Activated CD8-positive, alpha-beta memory T cell treated with anti-CD3 and anti-CD28 coated beads, Interleukin-2, amount 50 U/mL, for 1 hour (primary cell): ENCODE data around the gene MYO9A.
"Not testable (repeated sequence)": the region's sequence is repeated elsewhere in the genome, so short reads cannot be mapped to it uniquely, and the experiment has no call there.

Experiments
- DNase-seq: peaks from one replicate; pipeline ENCODE4 v3.0.0-alpha.2; 2020; ENCODE audit errors: extremely low read depth

The MYO9A gene

DNA sequence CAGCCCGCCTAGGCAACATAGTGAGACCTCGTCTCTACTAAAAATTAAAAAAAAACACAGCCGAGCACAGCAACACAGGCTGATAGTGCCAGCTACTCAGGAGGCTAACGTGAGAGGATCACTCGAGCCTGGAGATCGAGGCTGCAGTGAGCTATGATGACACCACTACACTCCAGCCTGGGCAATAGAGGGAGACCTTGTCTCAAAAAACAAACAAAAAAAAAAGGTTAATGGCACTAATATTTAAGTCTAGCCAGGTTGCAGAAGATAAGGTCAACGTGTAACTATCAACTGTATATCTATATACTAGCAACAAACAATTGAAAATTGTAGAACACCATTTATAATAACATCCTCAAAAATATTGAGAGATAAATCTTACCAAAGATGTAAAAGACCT, 75.1 kb downstream of the MYO9A start:
- no peak for DNase-seq

DNA sequence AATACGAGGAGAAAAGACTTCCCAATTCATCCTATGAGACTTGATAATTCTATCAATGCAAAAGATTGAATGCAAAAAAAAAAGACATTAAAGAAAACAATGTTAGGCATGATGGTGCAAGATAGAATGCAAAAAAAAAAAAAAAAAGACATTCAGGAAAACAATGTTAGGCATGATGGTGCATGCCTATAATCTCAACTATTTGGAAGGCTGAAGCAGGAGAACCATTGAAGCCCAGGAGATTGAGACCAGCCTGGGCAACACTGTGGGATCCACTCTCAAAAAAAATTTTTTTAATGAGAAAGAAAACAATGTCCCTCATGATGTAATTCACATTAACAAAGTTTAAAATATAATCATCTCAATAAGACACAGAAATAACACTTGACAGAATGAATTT, 75.9 kb downstream of the MYO9A start:
- DNase-seq: no peak

DNA sequence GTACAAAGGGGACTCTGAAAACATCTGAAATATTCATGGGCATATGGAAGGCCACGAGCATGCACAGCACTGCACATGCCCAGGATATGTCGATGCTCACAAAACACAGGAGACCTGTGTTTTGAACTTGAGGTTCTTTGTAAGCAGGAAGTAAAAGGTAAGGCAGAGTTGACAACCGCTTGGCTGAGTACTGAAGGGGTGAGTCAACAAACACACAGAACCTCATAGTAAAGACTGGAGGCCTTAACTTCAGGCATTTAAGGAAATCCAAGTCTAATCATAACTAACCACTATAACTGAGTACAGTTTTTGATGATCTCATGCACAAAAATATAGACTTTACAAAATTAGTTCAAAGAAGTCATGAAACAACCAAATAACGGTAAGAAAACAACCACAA, 80.6 kb downstream of the MYO9A start:
- DNase-seq: no peak

DNA sequence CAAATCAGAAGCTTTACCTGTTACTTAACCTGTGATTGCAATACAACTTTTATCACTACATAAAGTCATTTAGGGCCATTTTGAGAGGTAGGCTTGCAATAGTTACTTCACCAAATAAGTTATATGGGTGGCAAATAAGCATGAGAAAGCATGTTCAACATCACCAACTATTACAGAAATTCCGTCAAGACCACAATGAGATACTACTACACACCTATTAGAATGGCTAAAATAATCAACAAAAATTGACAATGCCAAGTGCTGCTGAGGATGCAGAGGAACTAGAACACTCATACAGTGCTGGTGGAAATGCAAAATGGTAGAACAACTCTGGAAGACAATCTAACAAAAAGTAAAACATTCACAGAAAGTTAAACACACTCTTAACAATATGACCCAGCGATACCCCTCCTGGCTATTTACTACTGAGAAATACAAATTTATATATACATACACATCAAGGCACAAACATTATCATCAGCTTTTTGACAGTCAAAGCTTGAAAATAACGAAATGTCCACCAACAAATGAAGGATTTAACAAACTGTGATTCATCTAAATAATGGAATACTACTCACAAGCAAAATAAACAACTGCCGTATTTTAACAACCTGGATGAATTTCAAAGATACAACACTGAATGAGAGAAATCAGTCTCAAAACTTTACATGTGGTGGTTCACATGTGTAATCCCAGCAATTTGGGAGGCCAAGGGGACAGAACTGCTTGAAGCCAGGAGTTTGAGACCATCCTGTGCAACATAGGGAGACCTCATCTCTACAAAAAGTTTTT, 82.9 kb downstream of the MYO9A start:
- no peak for DNase-seq

DNA sequence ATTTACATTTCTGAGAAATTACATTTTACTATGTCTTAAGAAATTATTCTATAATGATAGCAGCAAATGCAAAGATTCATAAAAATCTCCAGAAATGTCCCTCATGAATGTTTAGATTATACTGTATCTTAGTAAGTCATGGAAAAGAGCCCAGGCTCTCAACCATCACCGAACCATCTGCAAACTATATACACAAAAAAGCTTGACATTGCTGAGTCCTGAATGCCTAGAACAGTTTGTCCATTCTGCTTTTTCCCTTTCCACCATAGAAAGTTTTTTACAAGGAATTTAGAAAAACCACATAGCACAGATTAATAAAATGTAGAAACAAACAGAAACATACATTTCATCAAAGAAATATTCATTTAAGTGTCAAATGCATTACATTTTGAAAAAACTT, 83.6 kb downstream of the MYO9A start:
- no peak for DNase-seq

DNA sequence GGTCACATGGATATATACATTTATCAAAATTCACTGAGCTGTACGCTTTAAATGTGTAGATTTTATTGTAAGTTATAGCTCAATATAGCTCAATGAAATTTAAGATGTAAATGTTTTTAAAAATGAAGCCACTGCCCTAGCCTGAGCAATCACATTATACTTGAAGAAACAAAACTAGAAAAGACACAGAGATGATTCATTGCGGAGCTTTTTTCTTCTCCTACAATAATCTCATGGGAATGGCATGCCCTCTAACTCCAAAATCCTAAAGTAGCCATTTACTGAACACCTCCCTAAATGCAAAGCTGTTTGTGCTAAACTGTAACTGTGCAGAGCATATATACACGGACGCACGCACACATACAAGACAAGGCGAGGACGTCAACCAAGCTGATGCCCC, 84.2 kb downstream of the MYO9A start:
- DNase-seq: no peak

DNA sequence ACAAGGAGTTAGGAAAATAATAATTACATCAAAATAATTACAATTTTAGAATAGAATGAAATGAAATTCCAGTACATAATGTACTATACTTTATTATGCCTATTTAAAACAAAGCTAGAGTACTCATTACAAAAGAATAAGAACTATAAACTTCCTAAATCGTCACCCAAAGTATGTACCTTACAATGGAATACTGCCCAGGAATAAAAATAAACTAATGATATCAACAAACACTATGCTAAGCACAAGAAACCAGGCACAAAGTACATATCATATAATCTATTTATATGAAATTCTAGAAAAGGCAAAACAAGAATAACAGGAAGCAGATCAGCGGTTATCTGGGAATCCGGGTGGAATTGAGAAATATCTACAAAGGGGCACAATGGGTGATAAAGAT, 84.7 kb downstream of the MYO9A start:
- DNase-seq: no peak

DNA sequence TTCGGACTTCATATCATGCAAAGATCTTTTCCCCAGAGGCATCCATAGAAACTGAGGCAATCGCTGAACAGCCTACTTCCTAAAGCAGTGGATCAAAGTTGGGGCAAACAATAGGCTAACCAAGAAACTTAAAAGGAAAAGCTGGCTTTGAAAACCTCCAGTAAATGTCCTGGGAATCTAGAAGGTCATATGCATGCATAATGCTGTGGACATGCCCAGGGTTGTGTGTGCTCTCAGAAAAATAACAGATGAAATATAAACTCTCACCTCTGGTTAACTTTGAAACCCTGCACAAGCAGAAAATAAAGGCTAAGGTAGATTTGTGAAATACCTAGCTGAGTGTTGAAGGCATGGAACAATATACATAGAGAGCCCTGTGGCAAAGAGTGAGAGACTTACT, 96.3 kb downstream of the MYO9A start:
- no peak for DNase-seq

DNA sequence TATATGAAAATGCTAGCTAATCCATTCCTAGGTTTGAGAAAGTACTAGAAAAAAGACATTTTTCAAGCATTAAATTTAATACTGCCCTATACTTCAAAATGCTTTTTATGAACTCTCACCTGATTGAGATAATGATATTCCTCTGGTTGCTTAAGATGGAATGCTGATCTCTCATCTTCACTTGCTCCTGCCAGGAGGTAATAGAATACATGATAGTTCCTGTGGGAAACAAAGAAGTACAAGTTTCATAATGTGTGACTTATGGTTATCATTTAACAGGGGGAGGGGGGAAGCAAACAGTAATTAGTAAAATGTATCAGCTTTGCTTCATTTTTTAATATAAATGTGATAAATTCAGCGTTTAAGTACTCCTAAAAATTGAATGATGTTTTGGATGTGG, 97.2 kb downstream of the MYO9A start:
- no peak for DNase-seq

DNA sequence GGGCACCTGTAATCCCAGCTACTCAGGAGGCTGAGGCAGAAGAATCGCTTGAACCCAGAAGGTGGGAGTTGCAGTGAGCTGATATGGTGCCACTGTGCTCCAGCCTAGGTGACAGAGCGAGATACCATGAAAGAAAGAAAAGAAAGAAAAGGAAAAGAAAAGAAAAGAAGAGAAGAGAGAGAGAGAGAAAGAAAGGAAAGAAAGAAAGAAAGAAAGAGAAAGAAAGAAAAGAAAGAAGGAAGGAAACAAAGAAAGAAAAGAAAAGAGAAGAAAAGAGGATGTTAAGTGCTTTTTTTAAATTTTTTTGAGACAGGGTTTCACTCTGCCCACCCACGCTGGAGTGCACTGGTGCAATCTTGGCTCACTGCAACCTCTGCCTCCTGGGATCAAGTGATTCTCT, 103.4 kb downstream of the MYO9A start:
- not testable (repeated sequence) for DNase-seq

DNA sequence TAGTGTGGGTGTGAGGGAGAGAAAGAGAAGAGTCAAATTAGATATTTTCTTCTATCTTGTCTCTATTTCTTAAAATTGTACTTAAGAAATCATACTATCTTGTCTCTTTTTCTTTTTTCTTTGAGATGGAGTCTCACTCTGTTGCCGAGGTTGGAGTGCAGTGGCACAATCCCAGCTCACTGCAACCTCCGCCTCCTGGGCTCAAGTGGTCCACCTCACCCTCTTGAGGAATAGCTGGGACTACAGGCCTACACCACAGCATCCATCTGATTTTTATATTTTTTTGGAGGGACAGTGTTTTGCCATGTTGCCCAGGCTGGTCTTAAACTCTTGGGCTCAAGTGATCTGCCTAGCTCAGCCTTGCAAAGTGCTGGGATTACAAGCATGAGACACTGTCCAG, 104.2 kb downstream of the MYO9A start:
- DNase-seq: no peak

DNA sequence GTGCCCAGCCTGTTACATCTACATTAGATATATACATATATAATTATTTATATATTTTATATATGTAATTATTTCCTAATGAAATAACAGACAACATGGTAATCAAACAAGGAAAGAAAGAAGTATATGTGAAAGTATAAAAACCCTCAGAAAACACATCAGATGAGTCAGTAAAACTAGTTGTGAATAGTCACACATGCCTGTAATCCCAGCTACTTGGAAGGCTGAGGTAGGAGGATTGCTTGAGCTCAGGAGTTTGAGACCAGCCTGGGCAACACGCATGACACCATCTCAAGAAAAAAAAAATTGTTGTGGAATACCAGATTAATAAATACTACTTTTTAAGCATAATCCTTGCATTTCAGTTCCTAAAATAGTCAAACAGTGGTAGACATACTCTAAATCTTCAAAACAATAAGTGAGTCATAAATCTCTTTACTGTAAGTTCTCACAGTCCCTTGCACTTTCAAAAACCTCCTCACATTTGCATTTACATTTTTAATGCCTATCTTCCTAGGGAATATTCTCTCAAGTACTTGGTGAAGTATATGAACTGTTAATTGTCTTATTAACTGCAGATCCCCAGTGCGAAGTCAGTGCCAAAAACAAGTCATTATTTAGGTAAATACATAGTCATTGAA, 106.5 kb downstream of the MYO9A start:
- DNase-seq: no peak

DNA sequence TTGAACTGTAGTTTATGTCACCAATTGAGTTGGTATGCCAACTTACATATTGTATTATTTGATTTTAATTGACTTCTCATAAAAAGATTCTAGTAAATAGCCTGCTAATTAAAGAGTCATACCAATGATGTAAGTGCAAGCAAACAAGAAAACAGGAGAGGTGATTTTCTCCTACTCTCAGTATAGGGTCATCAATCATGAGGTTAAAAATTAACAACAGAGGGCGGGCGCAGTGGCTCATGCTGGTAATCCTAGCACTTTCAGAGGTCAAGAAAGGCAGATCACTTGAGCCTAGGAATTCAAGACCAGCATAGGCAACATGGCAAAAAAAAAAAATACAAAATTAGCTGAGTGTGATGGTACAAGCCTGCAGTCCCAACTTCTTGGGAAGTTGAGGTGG, 108.7 kb downstream of the MYO9A start:
- DNase-seq: no peak

DNA sequence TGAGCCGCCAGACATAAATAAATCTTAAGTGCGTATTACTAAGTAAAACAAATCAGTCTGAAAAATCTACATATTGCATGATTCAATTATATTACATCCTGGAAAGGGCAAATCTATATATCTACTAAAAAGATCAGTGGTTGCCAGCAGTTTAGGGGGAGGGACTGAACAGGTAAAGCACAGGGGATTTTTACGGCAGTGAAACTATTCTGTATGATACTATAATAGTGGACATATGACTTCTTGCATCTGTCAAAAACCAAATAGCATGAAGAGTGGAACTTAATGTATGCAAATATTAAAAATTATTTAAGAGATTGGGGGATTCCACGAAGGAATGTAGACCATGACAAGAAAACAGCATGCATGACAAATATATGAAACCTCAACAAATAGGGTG, 111.6 kb downstream of the MYO9A start:
- no peak for DNase-seq

DNA sequence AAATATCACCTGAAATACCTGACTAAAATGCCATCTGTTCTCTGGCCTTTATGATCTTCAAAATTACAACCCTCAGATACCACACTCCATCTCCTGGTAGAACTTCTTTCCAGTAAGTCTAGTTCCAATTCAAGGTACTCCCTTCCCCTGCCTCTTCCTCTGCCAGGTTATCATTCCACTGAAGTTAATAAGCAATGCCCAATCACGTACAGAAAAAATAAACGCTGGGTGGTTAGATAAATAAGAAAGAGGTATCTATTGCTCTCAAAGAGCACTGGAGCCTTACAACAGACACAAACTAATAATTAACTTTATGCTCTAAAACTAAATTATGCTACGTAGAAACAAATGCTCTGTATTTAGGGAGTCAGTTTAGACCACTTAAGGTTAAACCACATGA, 112.5 kb downstream of the MYO9A start:
- no peak for DNase-seq

DNA sequence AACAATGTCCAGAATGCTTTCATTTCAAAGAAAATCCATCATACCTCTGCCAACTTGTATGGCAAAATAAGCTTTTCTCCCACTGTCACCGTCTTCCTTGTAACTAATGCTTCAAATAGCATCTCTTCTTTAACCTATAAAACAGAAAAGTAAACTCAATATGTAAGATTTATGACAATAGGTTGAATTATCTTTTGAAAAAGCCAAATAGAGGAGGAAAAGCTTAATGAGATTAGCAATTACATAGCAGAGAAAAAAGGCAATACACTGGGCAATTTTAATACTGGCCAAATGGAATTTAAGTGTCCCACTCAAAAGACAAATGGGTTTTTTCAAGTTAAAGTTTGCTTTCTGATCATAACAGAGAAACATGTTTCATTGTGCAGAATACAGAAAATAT, 118.1 kb downstream of the MYO9A start:
- DNase-seq: no peak

DNA sequence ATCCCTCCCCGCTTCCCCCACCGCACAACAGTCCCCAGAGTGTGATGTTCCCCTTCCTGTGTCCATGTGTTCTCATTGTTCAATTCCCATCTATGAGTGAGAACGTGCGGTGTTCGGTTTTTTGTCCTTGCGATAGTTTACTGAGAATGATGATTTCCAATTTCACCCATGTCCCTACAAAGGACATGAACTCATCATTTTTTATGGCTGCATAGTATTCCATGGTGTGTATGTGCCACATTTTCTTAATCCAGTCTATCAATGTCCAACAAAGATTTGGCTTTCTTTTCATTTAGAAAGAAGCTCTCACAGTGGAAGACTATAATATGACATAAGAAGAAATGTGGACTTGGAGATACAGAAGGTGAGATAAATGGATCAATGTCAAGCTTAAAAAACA, 119.2 kb downstream of the MYO9A start:
- DNase-seq: not testable (repeated sequence)

DNA sequence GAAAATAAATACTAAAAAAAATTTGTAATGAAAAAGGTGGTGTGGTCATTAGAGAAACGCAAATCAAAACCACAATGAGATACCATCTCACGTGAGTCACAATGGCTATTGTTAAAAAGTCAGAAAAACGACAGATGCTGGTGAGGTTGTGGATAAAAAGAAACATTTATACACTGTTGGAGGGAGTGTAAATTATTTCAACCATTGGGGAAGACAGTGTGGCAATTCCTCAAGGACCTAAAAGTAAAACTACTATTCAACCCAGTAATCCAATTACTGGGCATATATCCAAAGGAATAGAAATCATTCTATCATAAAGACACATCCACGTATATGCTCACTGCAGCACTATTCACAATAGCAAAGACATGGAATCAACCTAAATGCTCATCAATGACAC, 120.3 kb downstream of the MYO9A start:
- no peak for DNase-seq

DNA sequence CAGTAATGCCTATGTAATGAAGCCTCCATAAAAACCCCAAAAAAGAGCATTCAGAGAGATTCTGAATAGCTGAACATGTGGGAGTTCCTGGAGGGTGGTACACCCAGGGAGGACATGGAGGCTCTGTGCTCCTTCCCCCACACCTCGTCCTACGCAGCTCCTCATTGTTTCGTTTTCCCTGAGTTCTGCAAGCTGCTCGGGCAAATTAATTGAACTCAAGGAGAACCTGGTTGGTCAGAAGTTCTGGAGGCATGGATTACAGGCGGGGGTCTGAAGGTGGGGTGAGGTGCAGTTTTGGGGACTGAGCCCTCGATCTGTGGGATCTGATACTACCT, 142.2 kb downstream of the MYO9A start:
- no peak for DNase-seq

DNA sequence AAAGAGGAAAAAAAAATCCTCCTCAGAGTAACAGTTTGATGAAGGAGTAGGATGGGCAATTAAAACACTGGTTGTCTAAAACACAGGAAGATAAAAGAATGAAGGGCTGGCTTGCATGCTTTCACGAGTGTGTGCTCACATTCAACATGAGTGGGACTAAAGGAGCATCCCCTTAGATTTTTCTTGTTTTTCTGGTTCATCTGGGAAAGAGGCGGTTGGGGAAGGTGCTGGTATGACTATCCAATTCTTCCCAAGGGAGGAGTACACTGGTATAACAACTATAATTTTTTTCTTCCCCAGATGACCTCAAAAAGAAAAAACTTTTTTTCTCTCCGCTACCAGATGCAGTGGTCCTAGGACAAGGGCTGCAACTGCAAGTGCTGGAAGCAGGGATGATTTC, 143.7 kb downstream of the MYO9A start:
- DNase-seq: no peak

DNA sequence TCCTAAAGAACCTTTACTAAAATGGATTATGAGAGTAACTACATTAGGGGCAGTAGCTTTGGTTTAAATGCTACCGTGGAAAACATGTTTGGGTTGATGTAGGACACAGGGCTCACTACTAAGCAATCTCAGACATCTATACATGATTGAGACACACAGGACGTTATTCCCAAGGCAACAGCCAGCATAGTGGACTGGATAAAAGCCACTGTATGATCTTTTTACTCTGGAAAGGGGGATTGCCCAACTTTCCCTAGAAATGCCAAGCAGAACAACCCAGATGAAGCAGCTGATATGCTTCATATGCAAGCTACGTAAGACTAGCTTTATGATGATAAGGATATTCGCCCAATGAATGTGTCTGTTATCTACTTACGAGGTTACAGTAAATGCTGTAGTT, 144.6 kb downstream of the MYO9A start:
- DNase-seq: no peak

DNA sequence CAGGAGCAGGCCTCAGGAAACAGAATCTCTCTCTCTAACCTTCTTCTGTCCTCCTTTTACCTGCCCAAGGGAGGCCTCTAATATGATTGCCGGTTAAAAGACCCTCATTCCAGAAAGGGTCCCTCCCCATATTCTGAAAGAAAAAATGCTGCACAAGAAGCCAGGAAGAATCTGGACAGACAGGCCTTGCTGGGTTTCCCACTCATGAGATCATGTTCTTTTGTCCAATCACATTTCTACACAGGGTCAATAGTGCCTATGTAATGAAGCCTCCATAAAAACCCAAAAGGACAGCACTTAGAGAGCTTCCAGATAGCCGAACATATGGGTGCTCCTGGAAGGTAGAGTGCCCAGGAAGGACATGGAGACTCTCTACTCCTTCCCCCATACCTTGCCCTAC, 146.0 kb downstream of the MYO9A start:
- no peak for DNase-seq

DNA sequence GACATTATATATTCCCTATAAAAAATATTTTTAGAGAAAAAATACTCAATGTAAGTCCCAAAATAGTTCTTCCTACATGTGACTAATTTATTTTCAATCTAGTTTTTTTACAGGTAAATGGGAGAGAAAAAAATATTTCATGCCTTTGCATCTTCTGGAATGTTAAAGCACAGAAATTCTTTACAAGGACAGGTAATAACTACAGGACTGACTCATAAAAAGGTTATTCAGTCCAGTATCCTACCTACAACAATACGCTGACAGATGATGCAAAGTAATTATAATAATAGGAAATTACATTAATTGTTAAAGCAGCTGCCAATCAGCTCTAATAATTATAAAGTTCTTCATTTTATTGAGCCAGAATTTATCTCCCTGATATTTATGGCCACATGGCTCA, 147.5 kb downstream of the MYO9A start:
- no peak for DNase-seq

DNA sequence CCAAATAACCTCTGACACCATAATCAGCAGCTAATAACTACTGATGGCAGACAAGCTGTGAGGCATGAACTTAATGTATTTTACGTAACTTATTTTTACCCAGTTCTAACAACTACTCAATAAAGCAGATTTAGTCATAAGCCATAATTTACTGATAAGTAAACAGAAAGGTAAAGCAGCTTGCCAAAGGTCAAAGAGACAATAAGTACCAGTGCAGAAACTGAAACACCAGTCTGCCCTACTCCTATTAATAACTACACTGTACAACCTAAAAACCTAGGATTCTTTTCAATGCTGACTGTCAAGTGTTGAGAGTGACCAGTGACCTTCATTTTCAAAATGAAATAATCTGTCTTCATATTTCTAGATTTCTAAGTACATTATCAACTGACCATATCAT, 155.4 kb downstream of the MYO9A start:
- no peak for DNase-seq
